ENCODE data around the gene TTLL5.

GRCh38 chr14:75822522-75823141 is 161.6 kb downstream of the TTLL5 start:
- TF ChIP-seq EP300 (IDR thresholded peaks at IDR 0.05): no peak
- no peak for TF ChIP-seq POLR2A (IDR thresholded peaks at IDR 0.05)
- TF ChIP-seq, protein P1, sequence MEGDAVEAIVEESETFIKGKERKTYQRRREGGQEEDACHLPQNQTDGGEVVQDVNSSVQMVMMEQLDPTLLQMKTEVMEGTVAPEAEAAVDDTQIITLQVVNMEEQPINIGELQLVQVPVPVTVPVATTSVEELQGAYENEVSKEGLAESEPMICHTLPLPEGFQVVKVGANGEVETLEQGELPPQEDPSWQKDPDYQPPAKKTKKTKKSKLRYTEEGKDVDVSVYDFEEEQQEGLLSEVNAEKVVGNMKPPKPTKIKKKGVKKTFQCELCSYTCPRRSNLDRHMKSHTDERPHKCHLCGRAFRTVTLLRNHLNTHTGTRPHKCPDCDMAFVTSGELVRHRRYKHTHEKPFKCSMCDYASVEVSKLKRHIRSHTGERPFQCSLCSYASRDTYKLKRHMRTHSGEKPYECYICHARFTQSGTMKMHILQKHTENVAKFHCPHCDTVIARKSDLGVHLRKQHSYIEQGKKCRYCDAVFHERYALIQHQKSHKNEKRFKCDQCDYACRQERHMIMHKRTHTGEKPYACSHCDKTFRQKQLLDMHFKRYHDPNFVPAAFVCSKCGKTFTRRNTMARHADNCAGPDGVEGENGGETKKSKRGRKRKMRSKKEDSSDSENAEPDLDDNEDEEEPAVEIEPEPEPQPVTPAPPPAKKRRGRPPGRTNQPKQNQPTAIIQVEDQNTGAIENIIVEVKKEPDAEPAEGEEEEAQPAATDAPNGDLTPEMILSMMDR (IDR thresholded peaks at IDR 0.05): no peak
- TF ChIP-seq POLR2AphosphoS5 (IDR thresholded peaks at IDR 0.05): peak in 3 of 4 donors; percentile 43 to 47 (median 46)
